Dendritic cell treated with granulocyte-macrophage colony-stimulating factor and Interleukin-4, amounts not matched to agents 40 ng/mL and 50 ng/mL, for 4 days (primary cell): ENCODE measurements around the gene PXK.

Source experiments
- H3K27ac Mint-ChIP-seq: one replicate; pipeline ENCODE4 v1.8.0; 2022; ENCODE audit warnings: mild to moderate bottlenecking, mixed read lengths
- H3K27me3 Mint-ChIP-seq: one replicate; pipeline ENCODE4 v1.8.0; 2022; ENCODE audit warnings: mild to moderate bottlenecking, mixed read lengths
- H3K36me3 Mint-ChIP-seq: one replicate; pipeline ENCODE4 v1.8.0; 2022; ENCODE audit warnings: low read depth, mixed read lengths
- H3K4me1 Mint-ChIP-seq: one replicate; pipeline ENCODE4 v1.8.0; 2022; ENCODE audit warnings: low read depth, mixed read lengths
- H3K4me3 Mint-ChIP-seq: one replicate; pipeline ENCODE4 v1.8.0; 2022; ENCODE audit warnings: mild to moderate bottlenecking, moderate library complexity, mixed read lengths
- H3K9me3 Mint-ChIP-seq: one replicate; pipeline ENCODE4 v1.8.0; 2022; ENCODE audit warnings: mixed read lengths
- intact Hi-C: fragments of 100-400 bp; cut with micrococcal nuclease; formaldehyde crosslinking; loops from one replicate; pipeline ENCODE4 v1.15.0; 2022

The PXK gene

GRCh38 chr3:58470363-58471024, 137.8 kb downstream of the PXK start:
- H3K9me3 Mint-ChIP-seq: no peaks in the 10 kb centered on the region
- H3K4me1 Mint-ChIP-seq: peaks cover 66% of the 10 kb centered on the region
- no peaks in the 10 kb centered on the region for H3K27me3 Mint-ChIP-seq
- intact Hi-C loops: no loop called here
- no peak overlapping the region for H3K4me3 Mint-ChIP-seq
- no peaks in the 10 kb centered on the region for H3K36me3 Mint-ChIP-seq
- H3K27ac Mint-ChIP-seq: peak overlapping the region; percentile 83

- no peaks in the 10 kb centered on the region for H3K36me3 Mint-ChIP-seq
- H3K4me1 Mint-ChIP-seq: peaks cover 73% of the 10 kb centered on the region
- intact Hi-C loops: no loop called here
- no peaks in the 10 kb centered on the region for H3K9me3 Mint-ChIP-seq
- peak overlapping the region; percentile 21 for H3K4me3 Mint-ChIP-seq
- H3K27ac Mint-ChIP-seq: peak overlapping the region; percentile 83
- no peaks in the 10 kb centered on the region for H3K27me3 Mint-ChIP-seq
Measured at GRCh38 chr3:58471025-58471887, 138.6 kb downstream of the PXK start.

- Mint-ChIP-seq H3K9me3 (no peaks in the 10 kb centered on the region), H3K4me1 (peaks cover 87% of the 10 kb centered on the region), H3K27ac (peak overlapping the region; percentile 83), H3K4me3 (no peak overlapping the region), H3K36me3 (no peaks in the 10 kb centered on the region), H3K27me3 (no peaks in the 10 kb centered on the region)
- intact Hi-C loops: no loop called here
Measured at GRCh38 chr3:58473275-58473674, 140.6 kb downstream of the PXK start.

GRCh38 chr3:58474348-58474911, 141.7 kb downstream of the PXK start:
- intact Hi-C loops: no loop called here
- Mint-ChIP-seq H3K4me3 (peak overlapping the region; percentile 55), H3K4me1 (peaks cover 93% of the 10 kb centered on the region), H3K27ac (peak overlapping the region; percentile 64), H3K9me3 (no peaks in the 10 kb centered on the region), H3K27me3 (no peaks in the 10 kb centered on the region), H3K36me3 (peaks cover 5% of the 10 kb centered on the region)

- peaks cover 5% of the 10 kb centered on the region for H3K36me3 Mint-ChIP-seq
- intact Hi-C loops: loop anchor here (1.0 kb wide), 1 partner anchor 16 kb away; no protein-coding TSS in a partner anchor
- H3K27me3 Mint-ChIP-seq: no peaks in the 10 kb centered on the region
- H3K9me3 Mint-ChIP-seq: no peaks in the 10 kb centered on the region
- peak overlapping the region; percentile 13 for H3K4me3 Mint-ChIP-seq
- H3K4me1 Mint-ChIP-seq: peaks cover 93% of the 10 kb centered on the region
- H3K27ac Mint-ChIP-seq: peak overlapping the region; percentile 64
Measured at GRCh38 chr3:58474967-58475578, 142.4 kb downstream of the PXK start.
